BE2C (cell line): ENCODE results near the gene PRRT1B.

Experiments used
- DNase-seq: peaks from one replicate; pipeline ENCODE4 v3.0.0-alpha.2; 2020
- H3K27me3 ChIP-seq: fragments of 250-450 bp; sonication (Bioruptor Pico); 2 replicates; pipeline ENCODE4 v1.5.1; 2020; ENCODE audit warnings: mild to moderate bottlenecking
- H3K36me3 ChIP-seq: fragments of 250-450 bp; sonication (Bioruptor Pico); 2 replicates; pipeline ENCODE4 v1.5.1; 2020; ENCODE audit warnings: mild to moderate bottlenecking
- H3K4me1 ChIP-seq: fragments of 250-450 bp; sonication (Bioruptor Pico); 2 replicates; pipeline ENCODE4 v1.5.1; 2020
- H3K4me3 ChIP-seq: 2 replicates; pipeline ENCODE4 v1.5.1; 2011; ENCODE audit warnings: low read depth, low read length
- H3K9me3 ChIP-seq: fragments of 250-450 bp; sonication (Bioruptor Pico); 2 replicates; pipeline ENCODE4 v1.5.1; 2020
- TF ChIP-seq, protein P1 (sequence below): IDR thresholded peaks from 2 replicates; pipeline ENCODE4 v1.5.1; 2012; ENCODE audit warnings: mild to moderate bottlenecking, low read depth, low read length

The PRRT1B gene

DNA sequence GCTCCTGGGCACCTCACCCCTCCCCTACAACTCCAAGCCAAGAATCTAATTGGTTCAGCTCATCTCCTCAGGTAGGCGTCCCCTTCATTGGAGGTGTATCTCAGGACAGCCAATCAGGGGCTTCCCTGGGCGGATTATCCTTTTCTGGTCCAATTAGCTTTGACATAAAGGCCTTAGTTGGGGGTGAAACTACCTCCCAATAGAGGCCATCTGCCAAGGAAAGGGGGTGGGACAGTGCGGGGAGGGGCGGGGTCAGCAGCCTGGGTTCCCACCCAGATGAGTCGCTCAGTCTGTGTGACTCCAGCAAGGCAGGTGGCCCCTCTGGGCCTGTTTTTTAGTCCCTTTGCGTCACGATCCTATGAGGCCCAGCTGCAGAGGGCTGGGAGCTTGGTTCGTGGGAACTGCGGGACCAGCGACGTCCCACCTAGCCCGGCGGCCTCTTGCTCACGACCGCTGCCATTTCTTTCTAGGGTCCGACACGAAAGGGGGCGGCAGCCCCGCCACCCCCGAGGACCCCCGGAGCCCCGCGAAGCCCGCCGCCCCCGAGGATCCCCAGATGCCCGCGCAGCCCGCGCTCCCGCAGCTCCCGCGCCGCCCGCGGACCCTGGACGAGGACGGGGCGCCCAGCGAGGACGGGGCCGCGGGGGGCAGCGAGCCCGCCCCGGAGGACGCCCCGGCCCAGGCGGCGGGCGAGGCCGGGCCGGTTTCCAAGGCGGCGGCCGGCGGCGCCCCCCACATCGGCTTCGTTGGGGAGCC lies 8.9 kb downstream of the PRRT1B start:
- H3K4me1 ChIP-seq: no peaks in the 10 kb centered on the region
- no peaks in the 10 kb centered on the region for H3K36me3 ChIP-seq
- H3K9me3 ChIP-seq: no peaks in the 10 kb centered on the region; the same call in 1 of the 2 replicates
- TF ChIP-seq, protein P1, sequence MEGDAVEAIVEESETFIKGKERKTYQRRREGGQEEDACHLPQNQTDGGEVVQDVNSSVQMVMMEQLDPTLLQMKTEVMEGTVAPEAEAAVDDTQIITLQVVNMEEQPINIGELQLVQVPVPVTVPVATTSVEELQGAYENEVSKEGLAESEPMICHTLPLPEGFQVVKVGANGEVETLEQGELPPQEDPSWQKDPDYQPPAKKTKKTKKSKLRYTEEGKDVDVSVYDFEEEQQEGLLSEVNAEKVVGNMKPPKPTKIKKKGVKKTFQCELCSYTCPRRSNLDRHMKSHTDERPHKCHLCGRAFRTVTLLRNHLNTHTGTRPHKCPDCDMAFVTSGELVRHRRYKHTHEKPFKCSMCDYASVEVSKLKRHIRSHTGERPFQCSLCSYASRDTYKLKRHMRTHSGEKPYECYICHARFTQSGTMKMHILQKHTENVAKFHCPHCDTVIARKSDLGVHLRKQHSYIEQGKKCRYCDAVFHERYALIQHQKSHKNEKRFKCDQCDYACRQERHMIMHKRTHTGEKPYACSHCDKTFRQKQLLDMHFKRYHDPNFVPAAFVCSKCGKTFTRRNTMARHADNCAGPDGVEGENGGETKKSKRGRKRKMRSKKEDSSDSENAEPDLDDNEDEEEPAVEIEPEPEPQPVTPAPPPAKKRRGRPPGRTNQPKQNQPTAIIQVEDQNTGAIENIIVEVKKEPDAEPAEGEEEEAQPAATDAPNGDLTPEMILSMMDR: no peak
- H3K4me3 ChIP-seq: no peak overlapping the region
- DNase-seq: peak; percentile 43
- no peaks in the 10 kb centered on the region for H3K27me3 ChIP-seq

DNA sequence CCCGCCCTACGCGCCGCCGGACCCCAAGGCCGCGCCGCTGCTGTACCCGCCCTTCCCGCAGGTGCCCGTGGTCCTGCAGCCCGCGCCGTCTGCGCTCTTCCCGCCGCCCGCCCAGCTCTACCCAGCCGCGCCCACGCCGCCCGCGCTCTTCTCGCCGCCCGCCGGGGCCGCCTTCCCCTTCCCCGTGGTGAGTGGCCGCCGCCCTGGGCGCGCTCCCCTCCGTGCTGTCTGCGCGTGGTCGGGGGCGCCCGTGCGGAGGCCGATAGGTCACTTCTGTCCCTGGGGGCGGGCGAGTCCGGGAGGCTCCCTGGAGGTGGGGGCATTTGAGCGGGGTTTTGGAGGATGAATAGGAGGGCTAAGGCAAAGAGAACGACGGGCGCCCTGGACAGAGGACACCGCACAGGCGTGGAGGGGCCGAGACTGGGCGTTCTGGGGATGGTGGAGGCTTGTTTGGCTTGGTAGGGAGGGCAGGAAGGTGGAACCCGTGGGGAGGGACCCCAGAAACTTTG lies 9.6 kb downstream of the PRRT1B start:
- no peaks in the 10 kb centered on the region for H3K27me3 ChIP-seq
- H3K9me3 ChIP-seq: no peaks in the 10 kb centered on the region; the same call in 1 of the 2 replicates
- TF ChIP-seq, protein P1: no peak
- DNase-seq: no peak
- no peak overlapping the region for H3K4me3 ChIP-seq
- H3K4me1 ChIP-seq: no peaks in the 10 kb centered on the region
- no peaks in the 10 kb centered on the region for H3K36me3 ChIP-seq

GRCh38 chr9:131555841-131556673 lies 10.7 kb downstream of the PRRT1B start:
- DNase-seq: no peak
- H3K27me3 ChIP-seq: no peaks in the 10 kb centered on the region
- TF ChIP-seq, protein P1: no peak

DNA sequence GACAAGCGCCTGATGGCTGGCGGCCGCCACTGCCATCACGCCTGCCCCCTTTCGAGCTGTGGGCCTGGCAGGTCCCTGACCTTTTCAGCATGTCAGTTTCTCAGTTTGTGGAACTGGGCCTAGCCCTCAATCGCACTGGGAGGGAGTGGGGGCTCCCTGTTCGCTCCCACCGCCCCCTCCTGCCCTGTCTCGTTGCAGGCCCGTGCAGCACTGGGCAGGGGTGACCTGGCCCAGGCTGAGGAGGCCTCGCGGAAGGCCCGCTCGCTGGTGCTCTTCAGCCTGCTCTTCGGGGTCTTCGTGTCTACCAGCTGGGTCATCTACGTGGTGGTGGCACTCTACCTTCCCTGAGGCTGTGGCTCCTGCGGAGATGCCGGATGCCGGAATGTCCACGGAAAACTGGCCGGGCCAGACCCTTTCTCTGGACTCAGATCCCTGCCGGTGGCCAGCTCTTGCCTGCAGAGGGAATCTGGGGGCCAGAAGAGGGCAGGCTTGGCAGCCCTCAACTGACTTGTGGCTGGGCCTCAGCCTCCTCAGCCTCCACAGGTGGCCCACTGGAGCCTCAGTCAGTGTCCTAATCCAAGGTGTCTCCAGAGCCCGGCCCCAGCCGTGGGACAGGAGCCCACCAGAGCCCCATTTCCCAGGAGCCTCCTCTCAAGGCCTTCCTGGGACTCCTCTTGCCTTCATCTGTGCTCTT lies 12.7 kb downstream of the PRRT1B start:
- H3K9me3 ChIP-seq: no peaks in the 10 kb centered on the region; the same call in 1 of the 2 replicates
- H3K27me3 ChIP-seq: no peaks in the 10 kb centered on the region
- no peaks in the 10 kb centered on the region for H3K36me3 ChIP-seq
- no peak overlapping the region for H3K4me3 ChIP-seq
- TF ChIP-seq, protein P1: no peak
- no peak for DNase-seq
- no peaks in the 10 kb centered on the region for H3K4me1 ChIP-seq

More at GRCh38 chr9:131555841-131556673, 10.7 kb downstream of the PRRT1B start:
- H3K4me3 ChIP-seq: no peak overlapping the region
- no peaks in the 10 kb centered on the region for H3K36me3 ChIP-seq
- H3K9me3 ChIP-seq: no peaks in the 10 kb centered on the region; the same call in 1 of the 2 replicates
- H3K4me1 ChIP-seq: no peaks in the 10 kb centered on the region

GRCh38 chr9:131559421-131560000 lies 14.2 kb downstream of the PRRT1B start:
- TF ChIP-seq, protein P1: peak; percentile 22; the same call in 1 of the 2 replicates
- Histone ChIP-seq H3K4me1 (no peaks in the 10 kb centered on the region), H3K27me3 (no peaks in the 10 kb centered on the region), H3K4me3 (no peak overlapping the region), H3K36me3 (no peaks in the 10 kb centered on the region), H3K9me3 (no peaks in the 10 kb centered on the region)
- no peak for DNase-seq
